ENCODE results near the gene RASL11B.

The RASL11B gene

DNA sequence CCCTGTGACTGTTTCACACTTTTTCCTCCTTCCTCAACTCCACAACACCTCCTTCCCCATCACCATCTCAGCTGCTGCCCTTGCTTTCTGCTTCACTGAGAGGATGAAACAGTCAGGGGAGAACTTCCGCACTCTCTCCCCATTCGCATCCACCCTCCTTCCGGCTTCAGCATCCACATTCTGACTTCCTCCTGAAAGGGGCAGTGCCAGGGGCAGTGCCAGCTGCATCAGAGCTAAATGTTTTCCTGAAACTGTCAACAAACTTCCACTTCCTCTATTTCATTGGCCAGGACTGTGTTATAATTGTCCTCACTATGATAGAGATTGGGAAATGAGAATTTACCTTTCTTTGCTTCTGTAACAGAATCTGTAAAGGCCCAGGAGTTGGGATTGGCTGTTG lies 18.2 kb upstream of the RASL11B start:
- no peak for DNase-seq

GRCh38 chr4:52844596-52844995 lies 17.5 kb upstream of the RASL11B start:
- DNase-seq = no peak

DNA sequence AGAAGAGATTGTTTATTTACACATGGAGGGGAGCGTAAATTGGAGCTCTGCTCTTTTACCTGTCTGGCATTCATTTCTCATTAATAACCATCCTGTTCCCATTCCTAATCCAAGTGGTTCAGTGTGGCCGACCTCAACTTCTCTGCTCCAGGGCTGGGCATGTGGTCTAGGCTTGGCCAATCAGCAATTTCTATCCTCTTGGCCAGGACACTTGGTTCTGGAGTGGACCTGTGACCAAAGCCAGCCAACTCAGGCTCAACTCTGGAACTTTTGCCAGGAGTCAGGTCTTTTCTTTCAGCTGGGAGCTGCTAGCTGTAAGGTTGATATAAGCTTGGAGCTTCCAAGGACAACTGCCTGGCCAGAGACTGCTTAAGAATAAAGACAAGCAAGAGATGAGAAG lies 15.6 kb upstream of the RASL11B start:
- no peak for DNase-seq

- no peak for DNase-seq
Observed at GRCh38 chr4:52848254-52848653, 13.9 kb upstream of the RASL11B start.

GRCh38 chr4:52850406-52851124 lies 11.6 kb upstream of the RASL11B start:
- DNase-seq = no peak

- DNase-seq = no peak
Observed at GRCh38 chr4:52852041-52852440, 10.1 kb upstream of the RASL11B start.

- DNase-seq = no peak
Observed at GRCh38 chr4:52852711-52853110, 9.4 kb upstream of the RASL11B start.

DNA sequence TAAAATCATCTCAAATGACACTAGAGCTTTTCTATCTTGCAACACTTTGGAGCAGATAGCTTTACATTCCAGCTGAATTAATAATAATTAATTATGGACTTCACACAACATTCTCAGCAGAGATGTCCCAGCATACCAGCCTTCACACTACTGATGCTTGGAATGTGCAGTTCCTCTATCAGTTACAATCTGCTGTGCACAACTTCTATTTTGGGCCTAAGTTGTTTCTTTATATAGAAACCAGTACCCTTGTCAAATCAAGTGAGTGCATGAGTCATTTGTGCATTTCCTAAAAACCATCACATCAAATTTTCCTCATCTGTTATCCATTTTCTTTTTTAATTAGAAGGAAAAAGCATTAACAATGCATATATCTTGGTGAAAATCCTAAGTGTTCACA lies 8.8 kb upstream of the RASL11B start:
- no peak for DNase-seq

DNA sequence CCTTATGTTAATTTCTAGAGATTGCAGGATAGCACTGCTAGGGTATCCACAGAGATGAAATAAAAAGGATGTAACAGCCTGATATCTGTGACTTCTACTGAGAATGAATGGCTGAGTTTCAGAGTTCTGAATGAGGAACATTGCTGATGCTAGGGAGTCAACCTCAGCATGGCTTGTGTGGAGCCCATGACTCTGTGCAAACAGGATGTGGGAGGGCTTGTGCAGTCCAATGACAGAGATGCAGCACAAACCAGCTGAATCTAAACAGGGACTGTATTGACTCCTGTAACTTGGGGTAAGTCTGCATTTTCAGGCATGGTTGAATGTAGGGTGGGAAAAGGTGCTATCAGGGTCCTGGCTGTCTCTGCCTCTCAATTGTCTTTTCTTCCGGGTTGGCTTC lies 5.3 kb upstream of the RASL11B start:
- no peak for DNase-seq

GRCh38 chr4:52860361-52860760 lies 1.8 kb upstream of the RASL11B start:
- no peak for DNase-seq

GRCh38 chr4:52861171-52861823 lies 820 bp upstream of the RASL11B start:
- DNase-seq = no peak

DNA sequence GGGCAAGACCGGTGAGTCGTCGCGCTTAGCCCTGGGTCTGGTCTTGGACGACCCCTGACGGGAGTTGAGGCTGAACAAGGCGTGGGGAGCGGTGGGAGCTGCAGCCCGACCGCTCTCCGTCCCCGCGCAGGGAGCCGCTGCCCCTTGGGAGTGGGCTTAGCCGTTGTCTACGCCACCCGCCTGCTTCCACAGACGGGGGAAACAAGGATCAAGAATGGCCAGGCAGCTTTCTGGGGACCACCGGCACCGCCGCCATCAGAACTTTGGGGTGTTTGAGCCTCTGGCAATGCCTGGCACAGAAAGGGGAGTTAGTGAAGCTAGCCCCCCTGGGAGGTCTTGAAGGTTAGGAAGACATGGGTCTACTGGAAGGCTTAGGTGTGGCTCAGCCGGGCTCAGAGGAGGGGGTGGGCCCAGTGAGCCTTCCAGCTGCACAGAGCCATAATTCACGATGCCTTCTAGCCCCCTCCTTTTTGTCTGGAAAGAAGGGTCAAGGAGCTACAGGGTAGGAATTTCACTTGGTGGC lies 583 bp downstream of the RASL11B start:
- DNase-seq = no peak

GRCh38 chr4:52863324-52863723 lies 1.2 kb downstream of the RASL11B start:
- no peak for DNase-seq

DNA sequence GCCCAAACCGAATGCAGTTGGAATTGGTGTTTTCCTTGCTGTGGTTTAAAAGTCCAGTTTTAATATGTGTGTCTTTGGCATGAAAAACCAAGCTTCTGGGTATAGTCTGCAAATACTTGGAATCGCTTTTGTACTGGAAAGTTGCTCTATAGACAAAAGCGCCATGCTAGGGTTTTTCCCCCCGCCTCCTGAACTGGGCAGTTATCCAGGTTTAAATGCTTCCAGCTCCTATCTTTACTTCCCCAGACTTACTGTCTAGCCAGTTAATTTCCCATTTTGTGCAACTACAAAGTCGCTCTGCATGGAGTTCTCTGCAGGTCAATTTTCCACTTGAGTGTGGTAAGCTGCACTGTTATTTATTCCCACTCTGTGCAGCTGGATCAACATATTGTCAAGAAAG lies 2.7 kb downstream of the RASL11B start:
- DNase-seq = no peak

GRCh38 chr4:52865300-52865699 lies 3.2 kb downstream of the RASL11B start:
- no peak for DNase-seq

- DNase-seq = no peak
Observed at GRCh38 chr4:52866734-52867133, 4.6 kb downstream of the RASL11B start.

- no peak for DNase-seq
Observed at GRCh38 chr4:52867163-52867562, 5.0 kb downstream of the RASL11B start.

DNA sequence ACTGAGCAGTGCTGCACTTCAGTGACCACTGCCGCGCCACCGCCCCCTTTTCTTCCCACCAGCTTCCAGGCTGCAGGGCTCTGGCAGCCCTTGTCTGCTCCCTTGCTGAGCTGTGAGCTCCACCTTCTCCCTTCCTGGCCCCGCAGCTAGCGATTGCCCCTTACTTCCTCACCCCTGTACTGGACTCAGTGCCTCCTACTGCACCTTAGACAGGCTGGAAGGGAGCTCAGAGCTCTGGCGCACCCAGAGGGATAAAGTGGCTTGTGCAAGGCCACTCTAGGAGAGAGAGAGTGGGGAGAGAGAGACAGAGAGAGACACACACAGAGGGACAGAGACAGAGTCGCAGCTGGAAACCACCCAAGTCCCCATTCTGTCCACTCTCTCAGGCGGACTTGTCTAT lies 6.0 kb downstream of the RASL11B start:
- no peak for DNase-seq

DNA sequence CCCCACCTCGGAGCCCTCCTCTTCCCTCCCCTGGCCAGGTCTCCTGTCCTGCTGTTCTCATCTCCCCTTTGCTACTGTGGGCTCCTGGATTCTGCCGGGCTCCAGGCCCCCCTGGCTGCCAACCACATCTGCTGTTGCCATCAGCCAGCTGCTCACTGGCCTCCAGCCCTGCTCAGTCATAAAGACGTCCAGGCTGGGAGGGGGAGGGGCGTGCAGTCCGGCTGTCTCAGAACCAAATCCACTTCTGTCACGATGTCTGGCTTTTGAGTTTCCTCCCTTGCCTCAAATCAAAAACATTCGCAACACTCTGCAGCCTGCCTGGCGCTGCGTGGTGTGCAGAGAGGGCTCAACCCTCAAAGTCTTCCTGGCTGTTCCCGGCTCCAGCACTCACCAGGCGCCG lies 7.1 kb downstream of the RASL11B start:
- no peak for DNase-seq

DNA sequence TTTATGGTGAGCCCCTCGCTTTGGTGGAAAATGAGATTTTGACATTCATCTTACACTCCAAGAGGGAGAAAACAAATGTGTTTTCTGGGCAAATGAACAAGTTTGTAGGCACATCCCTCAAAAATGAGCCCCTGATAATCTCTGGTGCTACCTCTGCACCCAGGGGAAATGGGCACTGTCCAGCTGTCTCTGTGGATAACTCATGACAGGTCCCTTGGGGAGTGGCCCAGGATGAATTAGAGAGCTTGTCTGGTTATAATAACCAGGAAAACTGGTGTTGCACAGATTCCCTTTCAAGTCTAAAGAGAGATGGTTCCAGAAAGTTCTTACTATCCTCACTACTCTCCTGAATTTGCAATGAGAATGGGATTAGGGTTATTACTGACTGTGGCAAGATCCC lies 7.5 kb downstream of the RASL11B start:
- DNase-seq = no peak

DNA sequence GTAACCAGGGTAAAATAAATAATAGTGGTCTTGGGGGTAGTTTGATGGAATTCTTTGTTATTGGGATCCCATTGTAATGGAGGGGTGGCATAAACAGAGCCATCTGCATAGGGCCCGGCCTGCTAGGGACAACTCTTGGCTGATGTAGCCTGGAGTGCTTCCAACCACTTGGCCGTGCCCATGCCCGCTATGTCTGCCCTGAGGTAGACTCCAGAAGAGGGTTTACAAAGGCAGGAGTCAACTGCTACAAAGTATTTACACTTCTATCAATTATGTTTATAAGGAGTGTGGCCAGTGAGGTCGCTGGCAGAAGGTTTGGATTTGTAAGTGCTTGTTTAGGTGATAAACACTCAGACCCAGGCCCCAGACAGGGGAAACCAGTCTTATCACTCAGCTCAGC lies 8.1 kb downstream of the RASL11B start:
- DNase-seq = no peak

- DNase-seq = no peak
Observed at GRCh38 chr4:52873191-52873590, 11.1 kb downstream of the RASL11B start.

GRCh38 chr4:52873861-52874343 lies 11.8 kb downstream of the RASL11B start:
- no peak for DNase-seq

DNA sequence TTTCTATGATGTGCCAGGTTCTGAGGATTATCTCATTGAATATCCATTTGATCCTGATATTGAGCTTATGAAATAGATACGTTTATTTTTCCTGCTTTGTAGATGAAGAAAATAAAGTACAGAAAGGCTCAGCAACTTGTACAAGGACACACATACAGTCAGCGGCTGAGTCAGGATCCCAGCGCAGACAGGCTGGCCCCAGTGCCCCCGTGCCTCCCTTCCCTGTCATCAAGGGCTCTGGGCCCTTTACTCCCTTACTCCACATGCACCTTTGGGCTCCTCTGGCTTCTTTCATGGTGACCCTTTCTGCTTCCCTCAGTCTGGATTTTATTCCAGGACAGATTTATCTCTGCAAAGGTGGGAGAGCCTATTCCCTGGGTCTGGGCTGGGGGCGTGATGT lies 12.8 kb downstream of the RASL11B start:
- no peak for DNase-seq

DNA sequence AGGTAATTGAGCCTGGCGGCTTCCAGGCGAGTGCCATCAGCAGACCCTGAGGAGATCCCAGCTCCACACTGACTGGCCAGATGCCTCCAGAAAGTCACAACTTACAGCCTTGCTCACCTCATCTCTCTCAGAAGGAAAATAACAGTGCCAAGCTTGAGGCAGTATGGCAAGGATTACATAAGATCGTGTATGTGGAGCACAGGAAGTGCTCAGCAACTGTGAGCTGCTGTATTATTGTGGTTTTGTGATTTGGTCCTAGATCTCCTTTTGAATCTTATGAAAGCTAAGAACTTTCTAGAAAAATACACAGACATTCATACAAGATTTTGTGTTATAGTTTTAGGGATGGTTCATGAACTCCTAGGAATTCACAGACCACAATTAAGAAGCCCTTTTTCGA lies 14.0 kb downstream of the RASL11B start:
- DNase-seq = no peak

All from SIG-M5 (cell line).